Left renal cortex interstitium (tissue), 4 donors: ENCODE measurements around the gene ITPKB. TPM values are rescaled to one million over a fixed set of nuclear protein-coding genes. Genes with fewer than 3 reads are reported as not detected.
"Not testable (repeated sequence)": the region's sequence is repeated elsewhere in the genome, so short reads cannot be mapped to it uniquely, and the experiment has no call there.

Experiments used
- DNase-seq, 4 donors: peaks; one replicate each; pipeline ENCODE4 v3.0.0-alpha.2; 2013; ENCODE audit warnings: low read depth in 4 of 4, low spot score in 2 of 4, missing footprints in 1 of 4
- polyA plus RNA-seq, 4 donors: library from polyadenylated mRNA; unstranded; fragments of 120-200 nt; gene quantifications; one replicate each; pipeline ENCODE4 v1.2.1, GENCODE V29; 2013; ENCODE audit not compliant: insufficient read length in 4 of 4

Gene ITPKB
- polyA plus RNA-seq, 4 donors, result 22.4 to 28.6 (median 25.4) TPM

DNA sequence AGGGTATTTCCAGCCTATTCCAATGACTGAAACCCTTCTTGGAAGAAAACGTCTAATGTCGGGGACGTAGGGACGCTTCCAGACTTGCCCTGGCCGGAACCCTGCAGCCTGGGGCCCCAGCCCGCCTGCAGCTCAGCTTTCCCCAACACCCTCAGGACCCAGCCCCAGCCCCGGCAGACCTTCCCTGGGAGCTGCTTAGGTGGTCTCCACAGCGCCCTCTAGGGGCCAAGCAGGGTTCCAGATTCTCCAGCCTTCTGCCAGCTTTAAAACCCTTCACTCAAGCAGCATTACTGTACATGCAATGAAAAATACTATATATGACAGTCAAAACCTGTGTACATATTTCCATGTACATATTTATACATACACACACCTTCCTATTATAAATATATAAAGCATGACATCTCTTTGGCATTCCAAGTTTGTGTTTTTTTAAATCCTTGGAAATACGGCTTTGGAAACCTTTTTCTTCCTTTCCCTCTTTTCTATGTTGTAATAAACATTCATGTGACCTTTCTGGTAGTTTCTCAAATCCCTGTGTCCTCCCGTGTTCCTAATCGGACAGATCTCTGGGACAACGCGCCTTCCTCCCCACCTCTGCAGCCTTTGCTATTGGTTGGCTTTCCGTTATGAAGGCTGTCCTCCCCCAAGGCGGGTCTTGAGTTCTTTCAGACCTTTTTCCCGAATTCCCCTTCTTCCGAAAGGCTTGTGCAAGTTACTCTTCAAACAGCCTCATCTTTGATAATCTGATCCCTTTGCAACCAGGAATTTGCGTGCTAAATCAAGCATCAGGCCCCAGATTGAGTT is 130.2 kb downstream of the ITPKB start:
- peak in 1 of 4 donors; percentile 38 for DNase-seq

DNA sequence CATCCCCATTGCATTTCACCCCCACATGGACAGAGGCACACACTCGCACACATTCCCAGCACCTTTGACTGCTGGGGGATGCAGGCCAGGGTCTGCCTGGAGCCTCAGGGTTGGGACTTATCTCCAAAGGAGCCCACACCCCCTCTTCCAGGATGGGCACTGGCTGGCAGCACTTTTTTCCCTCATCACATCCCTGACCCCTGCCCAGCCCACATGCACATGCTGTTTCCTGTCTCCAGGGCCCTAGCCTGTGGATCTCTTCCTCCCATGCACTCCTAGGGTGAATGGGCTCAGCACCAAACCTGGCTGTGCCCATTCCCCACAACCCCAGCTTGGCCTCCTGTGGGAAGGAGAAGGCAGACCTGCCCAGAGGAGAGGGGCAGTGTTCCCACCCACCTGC is 131.3 kb downstream of the ITPKB start:
- DNase-seq, result no peak

DNA sequence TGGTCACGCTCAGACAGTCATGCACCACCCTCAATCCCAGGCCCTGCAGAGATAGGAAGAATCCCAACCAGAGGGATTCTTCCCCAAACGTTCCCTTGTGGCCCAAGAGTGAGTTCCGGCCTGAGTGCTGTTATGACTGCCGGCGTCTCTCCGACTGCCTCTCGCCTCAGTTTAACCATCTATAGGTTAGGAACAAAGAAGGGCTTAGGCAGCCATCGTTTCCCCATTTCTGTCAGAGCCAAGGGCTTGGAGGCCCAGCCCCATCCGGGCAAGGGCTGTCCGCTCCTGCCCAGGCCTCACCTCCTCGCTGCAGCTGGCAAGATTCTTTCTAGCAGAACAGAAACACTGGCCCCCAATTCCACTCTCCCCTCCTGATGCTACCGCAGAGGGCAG is 131.8 kb downstream of the ITPKB start:
- no peak for DNase-seq

DNA sequence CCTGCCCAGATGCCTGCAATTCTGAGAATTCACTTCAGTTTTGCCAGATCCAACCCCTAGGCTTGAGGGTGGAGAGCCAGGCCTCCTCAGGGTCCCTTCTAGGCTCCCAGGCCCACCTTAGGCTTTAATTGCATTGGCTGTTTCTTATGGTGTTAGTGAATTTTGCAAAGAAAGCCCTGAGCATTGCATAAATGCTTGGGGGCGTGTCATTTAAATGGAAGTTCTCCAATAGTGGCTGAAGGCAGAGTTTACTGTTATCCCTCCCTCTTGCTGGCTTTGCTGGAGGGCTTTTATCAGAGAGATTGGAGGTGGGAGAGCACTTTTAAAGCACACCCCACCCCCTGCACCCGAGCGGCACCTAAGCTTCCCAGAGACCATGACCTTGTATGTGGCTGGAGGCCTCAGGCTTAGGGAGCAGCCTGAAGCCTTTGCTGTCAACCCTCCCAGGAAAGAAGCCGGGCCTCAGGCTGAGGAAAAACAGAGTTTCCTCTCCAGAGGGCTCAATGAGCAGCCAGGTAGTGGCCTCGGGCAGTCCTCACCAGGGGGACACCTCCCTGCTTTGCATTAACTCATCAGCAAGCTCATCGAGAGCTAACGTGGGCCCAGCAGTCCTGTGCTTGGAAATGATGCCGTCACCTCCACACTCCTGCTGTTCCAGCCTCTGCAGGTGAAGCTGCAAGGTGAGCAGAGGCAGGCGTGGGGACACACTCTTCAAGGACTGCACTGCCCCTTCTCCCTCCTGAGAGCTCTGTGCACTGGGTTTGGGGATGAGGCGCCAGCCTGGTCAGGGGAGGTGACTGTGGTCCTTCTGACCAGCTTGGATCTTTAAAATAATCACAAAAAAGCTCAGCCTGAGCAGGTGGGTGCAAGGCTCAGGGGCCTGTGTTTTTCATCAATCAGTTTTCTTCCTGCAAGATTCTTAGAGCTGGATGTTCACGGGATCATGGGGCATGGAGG is 132.5 kb downstream of the ITPKB start:
- no peak for DNase-seq

DNA sequence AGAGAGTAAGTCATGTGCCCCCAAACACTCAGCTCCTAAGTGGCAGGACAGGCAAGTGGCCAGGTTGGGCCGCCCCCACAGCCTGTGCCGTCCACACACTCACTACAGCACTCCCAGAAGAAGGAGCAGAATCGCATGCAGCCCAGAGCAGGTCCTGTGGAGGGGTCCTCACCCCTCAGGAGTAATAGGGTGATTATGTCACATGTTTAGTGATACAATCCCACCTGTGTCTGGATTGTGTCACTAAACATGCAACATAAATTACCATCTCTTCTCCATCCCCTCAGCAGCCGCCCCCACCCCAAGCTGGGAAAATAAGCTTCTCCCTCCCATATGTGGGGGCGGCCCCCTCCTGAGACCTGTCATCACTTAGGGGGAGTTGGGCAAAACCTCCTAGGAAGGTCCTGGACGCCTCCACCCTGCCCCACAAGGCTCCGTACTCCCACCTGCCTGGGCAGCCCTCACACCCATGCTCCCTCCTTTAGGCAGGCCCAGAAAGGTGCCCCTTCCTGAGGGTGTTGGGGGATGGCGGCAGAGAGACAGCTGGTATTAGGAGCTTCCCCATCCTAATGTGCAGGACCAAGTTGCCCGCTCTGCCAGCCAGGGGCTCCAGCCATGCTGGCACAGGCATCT is 133.6 kb downstream of the ITPKB start:
- DNase-seq, result no peak

DNA sequence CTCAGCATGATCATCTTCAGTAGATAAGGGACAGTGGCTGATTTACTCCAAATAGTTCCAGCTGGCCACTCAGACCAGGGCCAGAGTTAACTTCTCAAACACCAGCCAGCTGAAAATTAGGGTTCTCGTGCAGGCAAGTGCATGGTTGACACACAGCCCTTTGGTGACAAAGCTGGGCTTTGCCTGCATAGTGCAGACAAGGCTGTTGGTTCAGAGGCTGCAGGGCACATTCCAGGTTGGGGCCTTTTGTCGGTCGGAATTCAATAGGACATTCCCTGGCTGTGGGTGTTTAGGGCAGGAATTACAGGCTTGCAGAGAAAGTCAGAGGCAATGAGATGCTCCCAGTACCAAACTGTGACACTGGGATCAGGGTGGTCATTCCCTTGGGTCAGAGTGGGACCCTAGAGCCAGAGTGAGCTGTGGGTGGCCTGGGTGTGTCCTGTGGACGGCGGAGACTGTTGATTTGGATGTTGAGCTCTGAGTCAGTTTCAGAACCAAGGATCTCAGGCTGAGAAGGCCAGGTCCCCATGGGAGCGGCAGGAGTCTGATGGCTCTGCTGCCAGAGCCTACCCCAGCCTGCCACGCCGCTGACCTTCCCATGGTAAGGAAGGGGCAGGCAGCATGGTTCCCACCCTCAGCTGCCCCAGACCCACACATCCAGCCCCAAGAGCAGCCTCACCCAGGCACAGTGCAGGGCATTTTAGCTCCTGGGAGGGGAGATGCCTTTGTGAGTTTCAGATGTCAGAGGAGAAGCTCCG is 134.3 kb downstream of the ITPKB start:
- DNase-seq, result no peak

DNA sequence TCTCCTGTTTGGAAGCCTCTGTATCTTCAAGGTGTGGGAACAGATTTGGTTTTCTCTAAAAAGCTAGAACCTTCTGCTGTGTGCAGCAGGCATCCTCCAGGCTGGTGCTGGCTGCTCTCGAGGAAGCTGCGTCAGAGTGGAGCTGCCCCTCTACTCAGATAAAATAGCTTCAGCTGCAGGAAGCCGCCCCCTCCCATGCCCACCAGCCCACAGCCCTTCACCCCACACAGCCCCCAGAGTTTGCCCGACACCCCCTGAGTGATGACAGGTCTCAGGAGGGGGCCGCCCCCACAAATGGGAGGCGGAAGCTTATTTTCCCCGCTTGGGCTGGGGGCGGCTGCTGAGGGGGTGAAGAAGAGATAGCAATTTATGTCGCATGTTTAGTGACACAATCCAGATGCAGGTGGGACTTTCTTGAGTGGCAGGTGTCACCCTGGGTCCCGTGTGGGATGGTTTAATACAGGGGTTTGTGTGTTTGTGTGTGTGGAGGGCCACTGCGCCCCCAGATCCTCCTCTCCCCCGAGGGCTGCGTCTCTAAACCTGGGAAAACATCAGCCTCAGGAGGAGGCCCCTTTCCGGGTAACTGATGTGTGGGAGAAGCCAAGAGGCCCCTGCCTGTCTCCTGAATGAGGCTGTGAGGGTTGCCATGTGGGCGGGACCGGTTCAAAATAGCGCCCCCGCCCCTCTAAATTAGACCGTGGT is 135.1 kb downstream of the ITPKB start:
- no peak for DNase-seq

DNA sequence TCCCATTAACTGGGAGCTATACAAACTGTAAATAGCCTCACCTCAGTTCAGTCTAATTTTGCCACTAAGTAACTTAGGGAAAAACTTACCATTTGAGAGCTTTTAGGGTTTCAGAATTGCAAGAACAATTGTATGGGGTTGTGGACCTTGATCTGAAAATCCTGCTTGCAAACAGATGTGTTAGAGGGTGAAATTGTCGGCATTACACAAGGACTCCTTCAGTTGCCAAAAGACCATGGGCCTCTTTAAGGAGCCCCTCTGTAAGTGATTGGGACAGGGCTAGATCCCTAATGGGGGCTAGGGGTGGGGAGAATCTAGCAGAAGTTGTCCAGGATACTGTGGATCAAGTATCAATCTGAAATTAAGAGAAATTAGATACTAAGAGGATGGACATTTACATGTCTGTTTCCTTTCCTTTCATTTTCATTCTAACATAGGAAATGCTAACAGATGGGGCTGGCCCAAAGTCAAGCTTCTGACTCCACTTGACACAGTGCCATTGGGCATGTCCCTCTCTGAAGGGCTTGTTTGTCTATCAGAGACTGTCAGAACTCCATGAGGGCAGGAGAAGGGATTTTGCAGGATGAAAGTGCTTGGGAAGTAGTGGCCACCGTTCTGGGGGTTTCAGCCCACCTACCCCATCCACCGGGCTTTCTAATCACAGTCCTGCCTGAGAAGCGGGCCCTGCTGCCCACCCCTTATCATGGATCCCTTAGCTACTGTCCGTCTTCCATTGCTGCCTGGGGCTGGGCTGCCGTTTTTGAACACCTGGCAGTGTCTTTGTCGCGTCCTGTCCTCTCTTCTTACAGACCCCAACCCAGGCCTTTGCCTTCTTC is 135.8 kb downstream of the ITPKB start:
- DNase-seq, result no peak

DNA sequence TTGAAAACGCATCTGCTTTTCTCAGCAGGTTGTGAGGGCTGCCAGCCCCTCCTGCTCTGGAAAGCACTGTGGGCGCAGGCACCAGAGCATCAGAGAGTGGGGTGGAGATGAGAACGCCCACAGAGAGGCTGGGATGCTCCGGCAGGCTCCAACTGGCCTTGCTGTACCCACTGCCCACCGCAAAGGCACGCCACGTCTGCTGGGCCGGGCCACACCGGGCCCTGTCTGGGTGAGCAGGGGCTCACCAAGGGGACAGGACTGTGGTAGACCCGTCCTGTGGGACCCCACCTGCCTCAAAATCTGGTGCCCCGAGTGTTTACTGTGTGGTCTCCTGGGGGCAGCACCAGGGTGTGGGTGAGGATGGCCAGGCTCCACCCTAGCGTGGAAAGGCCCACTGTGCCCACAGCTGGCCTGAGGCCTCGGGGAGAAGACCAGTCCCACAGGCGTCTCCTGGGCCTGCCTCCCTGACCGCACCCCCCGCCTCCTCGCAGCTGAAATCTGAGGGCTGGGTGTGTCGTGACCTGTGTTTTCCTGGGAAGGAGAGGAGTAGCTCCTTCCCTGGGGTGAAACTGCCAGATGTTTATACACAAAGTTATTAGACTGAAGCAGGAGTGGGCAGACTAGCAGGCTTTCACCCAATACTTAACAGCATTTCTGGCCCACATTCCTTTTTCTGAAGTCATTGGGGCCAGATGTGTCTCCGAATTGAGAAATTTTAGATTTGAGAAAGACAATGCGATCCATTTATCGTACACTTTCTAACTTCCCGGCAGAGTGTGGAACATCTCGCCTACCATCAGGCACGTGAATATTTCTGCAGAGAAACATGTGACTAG is 136.7 kb downstream of the ITPKB start:
- no peak for DNase-seq

DNA sequence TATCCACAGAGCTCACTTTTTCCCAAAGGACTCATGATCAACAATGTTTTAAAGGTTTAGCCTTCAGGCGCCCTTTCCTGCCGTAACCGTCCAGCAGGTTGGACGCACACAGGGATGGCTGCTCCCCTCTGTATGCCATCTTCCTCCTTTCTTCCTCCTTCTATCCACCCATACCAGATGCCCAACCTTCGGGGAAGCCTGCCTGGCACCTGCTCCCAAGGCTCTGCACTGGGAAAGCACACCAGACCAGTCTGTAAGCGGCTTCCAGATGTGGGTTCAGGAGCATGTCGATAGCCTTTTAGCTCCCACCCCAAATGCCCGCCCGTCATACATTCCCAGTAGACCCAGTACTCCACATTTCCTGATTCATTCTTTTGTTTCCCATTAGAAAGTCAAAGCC is 137.6 kb downstream of the ITPKB start:
- no peak for DNase-seq

DNA sequence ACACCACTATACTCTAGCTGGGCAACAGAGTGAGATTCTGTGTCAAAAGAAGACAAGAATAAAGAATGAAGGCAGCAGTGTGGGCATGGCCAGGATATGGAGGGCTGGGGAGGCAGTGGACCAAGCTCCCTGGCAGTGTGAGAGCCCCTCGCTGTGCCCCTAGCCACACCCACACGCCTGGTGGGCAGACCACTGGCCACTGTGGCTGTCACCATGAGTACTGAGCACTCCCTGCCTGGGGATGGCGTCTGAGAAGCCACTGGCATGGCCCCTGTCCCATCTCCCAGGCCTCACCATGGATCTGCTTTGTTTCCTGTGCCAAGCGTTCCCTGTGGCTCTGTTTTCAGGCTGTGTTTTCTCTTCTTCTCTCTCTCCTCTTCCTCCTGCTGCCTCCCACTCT is 138.8 kb downstream of the ITPKB start:
- no peak for DNase-seq

DNA sequence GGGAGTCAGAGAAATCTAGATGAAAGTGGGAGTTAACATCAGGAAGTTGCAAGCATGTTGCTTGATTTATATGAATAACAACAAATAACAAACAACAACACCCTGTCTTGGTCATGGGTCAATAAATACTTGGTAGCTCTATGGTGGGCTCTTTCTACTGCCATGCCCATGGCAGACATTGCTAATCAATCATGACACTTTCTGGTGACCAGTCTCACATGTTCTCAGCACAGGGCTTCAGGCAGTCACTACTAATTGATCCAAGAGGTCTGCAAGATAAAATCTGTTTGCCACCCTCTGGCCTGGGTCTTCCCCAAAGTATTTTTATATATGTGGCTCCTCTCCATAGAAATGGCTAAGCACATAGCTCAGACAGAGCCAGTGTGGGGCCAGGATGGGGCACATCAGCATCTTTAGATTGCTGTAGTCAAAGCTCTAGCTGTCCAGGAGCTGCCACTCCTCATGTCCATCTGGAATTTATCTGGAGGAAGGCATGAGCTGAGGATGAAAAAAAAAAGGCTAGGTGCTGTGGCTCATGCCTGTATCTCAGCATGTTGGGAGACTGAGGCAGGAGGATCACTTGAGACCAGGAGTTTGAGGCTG is 139.3 kb downstream of the ITPKB start:
- DNase-seq, result no peak

DNA sequence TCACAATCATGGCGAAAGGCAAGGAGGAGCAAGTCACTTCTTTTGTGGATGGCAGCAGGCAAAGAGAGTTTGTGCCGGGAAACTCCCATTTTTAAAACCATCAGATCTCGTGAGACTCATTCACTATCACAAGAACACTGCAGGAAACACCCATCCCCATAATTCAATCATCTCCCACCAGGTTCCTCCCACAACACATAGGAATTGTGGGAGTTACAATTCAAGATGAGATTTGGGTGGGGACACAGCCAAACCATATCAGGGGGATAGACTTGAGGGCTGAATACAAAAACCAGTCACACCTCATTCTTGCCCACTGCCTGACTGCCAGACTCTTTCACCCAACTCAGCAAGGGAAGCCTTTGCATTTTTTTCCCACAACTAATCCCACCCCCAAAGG is 140.1 kb downstream of the ITPKB start:
- DNase-seq, result not testable (repeated sequence)

DNA sequence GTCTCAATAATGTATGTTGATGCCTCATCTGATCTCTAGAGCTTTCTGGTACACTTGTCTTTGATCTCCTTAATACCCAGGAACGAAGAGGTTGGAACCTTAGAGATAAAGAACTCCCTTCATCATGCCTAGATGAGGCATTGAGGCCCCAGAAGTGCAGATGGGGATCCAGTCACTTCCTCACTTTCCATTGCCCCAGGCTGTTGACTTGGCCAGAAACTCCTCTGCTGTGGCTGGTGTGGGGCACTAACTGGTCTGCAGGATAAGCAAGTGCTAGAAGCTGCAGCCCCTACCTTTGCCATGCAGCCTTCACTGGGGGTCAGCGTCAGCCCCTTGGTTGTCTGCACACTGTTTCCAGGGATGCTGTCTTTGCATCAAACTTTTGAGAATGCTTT is 140.6 kb downstream of the ITPKB start:
- DNase-seq, result no peak

DNA sequence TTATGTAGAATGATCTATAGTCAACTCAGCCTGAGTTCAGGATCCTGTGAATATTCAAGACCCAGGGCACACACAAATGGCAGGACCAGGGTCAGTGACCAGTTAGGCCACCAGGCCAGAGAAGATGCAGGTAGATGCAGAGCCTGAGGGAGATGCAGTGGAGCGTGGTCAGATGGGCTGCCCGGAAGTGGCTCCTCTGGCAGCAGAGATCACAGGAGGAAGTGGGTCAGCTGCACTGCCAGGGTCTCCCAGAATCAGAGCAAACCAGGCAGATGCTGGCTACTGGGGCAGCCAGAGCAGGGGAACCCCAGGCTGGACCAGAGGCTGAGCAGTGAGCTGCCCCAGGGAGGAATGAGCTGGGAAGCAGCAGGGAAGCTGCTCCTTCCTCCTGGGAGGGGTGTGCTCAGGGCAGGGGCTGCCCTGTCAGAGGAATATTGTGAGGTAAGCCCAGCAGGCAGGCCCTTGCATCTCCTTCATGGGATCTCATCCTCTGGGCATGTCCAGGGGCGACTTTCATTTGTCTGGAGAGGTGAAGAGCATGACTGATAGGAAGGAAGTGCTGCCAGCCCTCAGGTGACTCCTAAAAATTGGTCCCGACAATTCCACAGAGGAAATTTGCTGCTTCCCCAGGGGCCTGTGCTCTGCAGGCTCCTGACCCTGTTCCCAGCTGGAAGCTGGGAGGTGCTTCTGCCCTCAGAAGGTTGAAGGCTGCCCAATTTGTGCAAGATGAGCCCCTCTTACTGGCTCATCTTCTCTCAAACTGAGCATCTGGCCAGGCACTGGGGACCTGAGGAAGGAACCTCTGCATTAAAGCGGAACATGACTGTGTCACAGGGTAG is 141.2 kb downstream of the ITPKB start:
- DNase-seq, result no peak

DNA sequence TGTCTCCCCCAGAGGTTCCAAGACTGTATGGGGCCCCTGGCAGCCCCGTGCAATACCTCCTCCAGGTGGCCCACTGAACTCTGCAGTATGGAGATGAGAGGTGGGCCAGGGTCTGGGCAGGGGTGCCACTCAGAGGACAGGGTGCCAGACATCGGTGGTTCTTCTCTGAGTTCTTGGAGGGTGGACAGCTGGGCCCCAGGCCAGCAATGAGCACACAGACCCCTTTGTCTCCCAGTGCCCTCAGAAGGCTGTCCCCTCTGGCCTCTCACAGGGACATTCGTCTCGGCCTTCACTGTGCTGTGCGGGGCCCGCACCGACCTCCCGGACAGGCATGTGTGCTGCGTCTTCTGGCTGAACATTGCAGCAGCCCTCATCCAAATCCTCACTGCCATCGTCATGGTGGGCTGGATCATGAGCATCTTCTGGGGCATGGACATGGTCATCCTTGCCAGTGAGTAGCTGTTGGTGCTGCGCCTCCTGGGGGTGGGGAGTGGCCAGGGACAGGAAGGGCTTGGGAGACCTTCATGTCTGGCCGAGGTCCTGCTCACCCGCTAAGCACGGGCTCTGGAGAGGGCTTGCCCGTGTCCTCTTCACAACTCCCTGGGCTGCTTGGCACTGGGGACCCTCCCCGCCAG is 142.4 kb downstream of the ITPKB start:
- DNase-seq, result no peak
